NT2/D1 (cell line): Measurements from ENCODE around the gene FAM149B1.
A peak's percentile ranks its signal among the peaks of the same experiment; 100 is the strongest.

Experiments used
- DNase-seq: peaks from one replicate; pipeline ENCODE4 v3.0.0-alpha.2; 2011; ENCODE audit warnings: low read depth, low spot score
- H3K27me3 ChIP-seq: 2 replicates; pipeline ENCODE4 v1.6.0; 2011; ENCODE audit warnings: mild to moderate bottlenecking; ENCODE audit not compliant: insufficient read length, insufficient read depth
- H3K36me3 ChIP-seq: 2 replicates; pipeline ENCODE4 v1.6.1; 2011; ENCODE audit warnings: mild to moderate bottlenecking, low read length, mixed read lengths; ENCODE audit not compliant: insufficient read depth, insufficient read length
- H3K4me1 ChIP-seq: 2 replicates; pipeline ENCODE4 v1.5.1; 2011; ENCODE audit not compliant: insufficient read depth, insufficient read length
- H3K4me3 ChIP-seq: 2 replicates; pipeline ENCODE4 v1.5.1; 2011; ENCODE audit warnings: low read depth; ENCODE audit not compliant: insufficient read length
- H3K9ac ChIP-seq: 2 replicates; pipeline ENCODE4 v1.6.0; 2011; ENCODE audit warnings: low read depth; ENCODE audit not compliant: insufficient read length
- H3K9me3 ChIP-seq: 2 replicates; pipeline ENCODE4 v1.5.1; 2011; ENCODE audit warnings: mild to moderate bottlenecking, low read length; ENCODE audit not compliant: insufficient read depth
- SUZ12 ChIP-seq: IDR thresholded peaks from 2 replicates; pipeline ENCODE4 v1.6.1; 2011; ENCODE audit not compliant: insufficient read length, insufficient read depth; ENCODE audit errors: extremely low read depth
- YY1 ChIP-seq: IDR thresholded peaks from 2 replicates; pipeline ENCODE4 v1.6.1; 2011; ENCODE audit not compliant: insufficient read length, insufficient read depth
- ZNF274 ChIP-seq: IDR thresholded peaks from 2 replicates; pipeline ENCODE4 v1.6.1; 2011; ENCODE audit warnings: mild to moderate bottlenecking, low read depth, low read length

The FAM149B1 gene

GRCh38 chr10:73167783-73168464 lies at the start of gene FAM149B1, which contains the start of gene ECD:
Gene FAM149B1, plus strand, starts transcription at chr10:73168119. Its CDS starts 221 bp downstream, at chr10:73168340.
Gene ECD, minus strand, starts transcription at chr10:73168008. Its CDS starts 4,071 bp downstream, at chr10:73163937.
- no peaks in the 10 kb centered on the region for H3K27me3 ChIP-seq
- no peaks in the 10 kb centered on the region for H3K9me3 ChIP-seq
- no peaks in the 10 kb centered on the region for H3K4me1 ChIP-seq
- no peak for TF ChIP-seq ZNF274
- TF ChIP-seq YY1 = no peak
- no peak for TF ChIP-seq SUZ12
- H3K9ac ChIP-seq = peak within 1 kb of the TSS; percentile 99
- peak; percentile 72 for DNase-seq
- H3K36me3 ChIP-seq = peaks cover 15% of the 10 kb centered on the region
- H3K4me3 ChIP-seq = peak within 1 kb of the TSS; percentile 96

- H3K9ac ChIP-seq = no peak overlapping the region
- TF ChIP-seq ZNF274 (no peak), SUZ12 (no peak), YY1 (no peak)
- no peak for DNase-seq
- H3K9me3 ChIP-seq = no peaks in the 10 kb centered on the region
- H3K4me1 ChIP-seq = no peaks in the 10 kb centered on the region
- H3K27me3 ChIP-seq = no peaks in the 10 kb centered on the region
- no peak overlapping the region for H3K4me3 ChIP-seq
- H3K36me3 ChIP-seq = peaks cover 5% of the 10 kb centered on the region
These were observed 48.5 kb upstream of the FAM149B1 start for GRCh38 chr10:73119457-73119856.

- Histone ChIP-seq H3K9ac (no peak overlapping the region), H3K4me3 (no peak overlapping the region), H3K4me1 (no peaks in the 10 kb centered on the region), H3K27me3 (no peaks in the 10 kb centered on the region), H3K9me3 (no peaks in the 10 kb centered on the region), H3K36me3 (peaks cover 10% of the 10 kb centered on the region)
- DNase-seq = no peak
- TF ChIP-seq SUZ12 (no peak), ZNF274 (no peak), YY1 (no peak)
These were observed 48.0 kb upstream of the FAM149B1 start for GRCh38 chr10:73119952-73120351.

- Histone ChIP-seq H3K9ac (no peak overlapping the region), H3K9me3 (no peaks in the 10 kb centered on the region), H3K4me3 (no peak overlapping the region), H3K36me3 (peaks cover 36% of the 10 kb centered on the region), H3K4me1 (no peaks in the 10 kb centered on the region), H3K27me3 (no peaks in the 10 kb centered on the region)
- TF ChIP-seq ZNF274 (no peak), YY1 (no peak), SUZ12 (no peak)
- no peak for DNase-seq
These were observed 41.6 kb upstream of the FAM149B1 start for GRCh38 chr10:73126343-73126742.

GRCh38 chr10:73131301-73131700 lies 36.6 kb upstream of the FAM149B1 start:
- no peak for DNase-seq
- Histone ChIP-seq H3K9ac (no peak overlapping the region), H3K4me1 (no peaks in the 10 kb centered on the region), H3K9me3 (no peaks in the 10 kb centered on the region), H3K36me3 (peaks cover 53% of the 10 kb centered on the region), H3K4me3 (no peak overlapping the region), H3K27me3 (no peaks in the 10 kb centered on the region)
- TF ChIP-seq ZNF274 = no peak

- Histone ChIP-seq H3K27me3 (no peaks in the 10 kb centered on the region), H3K9me3 (no peaks in the 10 kb centered on the region), H3K4me1 (no peaks in the 10 kb centered on the region), H3K4me3 (no peak overlapping the region), H3K9ac (no peak overlapping the region), H3K36me3 (peaks cover 60% of the 10 kb centered on the region)
- DNase-seq = no peak
- no peak for TF ChIP-seq ZNF274
- TF ChIP-seq YY1 = no peak
- TF ChIP-seq SUZ12 = no peak
These were observed 35.8 kb upstream of the FAM149B1 start for GRCh38 chr10:73131913-73132686.

GRCh38 chr10:73134727-73135126 lies 33.2 kb upstream of the FAM149B1 start:
- Histone ChIP-seq H3K27me3 (no peaks in the 10 kb centered on the region), H3K36me3 (peaks cover 62% of the 10 kb centered on the region)
- DNase-seq = no peak

More at GRCh38 chr10:73134727-73135126, 33.2 kb upstream of the FAM149B1 start:
- Histone ChIP-seq H3K9me3 (no peaks in the 10 kb centered on the region), H3K4me1 (no peaks in the 10 kb centered on the region), H3K9ac (no peak overlapping the region), H3K4me3 (no peak overlapping the region)
- TF ChIP-seq SUZ12 (no peak), ZNF274 (no peak), YY1 (no peak)
